Measurements from ENCODE around the gene MYO18B.

MYO18B gene

DNA sequence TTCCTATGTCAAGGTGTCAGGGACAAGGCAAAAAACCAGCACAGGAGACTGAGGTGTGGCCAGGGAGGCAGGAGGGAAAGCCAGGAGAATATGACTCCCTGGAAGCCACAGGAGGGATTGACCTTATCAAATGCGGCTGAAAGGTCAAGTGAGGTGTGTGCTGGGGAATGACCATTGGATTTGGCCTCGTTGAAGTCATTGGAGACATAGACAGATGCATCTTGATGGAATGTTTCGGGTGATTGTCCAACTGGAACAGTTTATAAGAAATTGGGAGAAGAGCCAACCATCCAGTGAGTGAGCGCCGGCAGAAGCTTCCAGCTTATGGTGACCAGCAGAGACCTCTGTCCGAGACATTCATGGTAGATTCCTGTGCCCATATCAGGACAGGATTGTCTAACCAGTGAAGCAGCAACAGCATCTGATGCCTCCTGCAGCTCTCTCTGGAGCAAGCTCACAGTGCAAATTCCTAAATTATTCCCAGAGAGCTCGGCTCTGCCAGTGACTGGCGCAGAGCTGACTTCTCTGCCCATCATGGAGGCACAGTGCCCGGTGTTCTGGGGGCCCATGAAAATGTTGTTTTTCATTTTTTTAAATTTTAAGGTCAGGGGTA, 95.4 kb downstream of the MYO18B start:
- Histone ChIP-seq H3K4me1 (ENCODE audit: control insufficient read depth, insufficient read depth, low read length) (no peaks in the 10 kb centered on the region), H3K36me3 (ENCODE audit: control insufficient read depth, insufficient read depth, low read length) (no peaks in the 10 kb centered on the region), H3K9me3 (ENCODE audit: control insufficient read depth, insufficient read depth, low read length) (no peaks in the 10 kb centered on the region), H3K9ac (ENCODE audit: low read depth, low read length) (no peak overlapping the region), H3K27me3 (ENCODE audit: control insufficient read depth, insufficient read depth, low read length) (no peaks in the 10 kb centered on the region), H3K4me3 (ENCODE audit: low read depth, low read length) (no peak overlapping the region)

DNA sequence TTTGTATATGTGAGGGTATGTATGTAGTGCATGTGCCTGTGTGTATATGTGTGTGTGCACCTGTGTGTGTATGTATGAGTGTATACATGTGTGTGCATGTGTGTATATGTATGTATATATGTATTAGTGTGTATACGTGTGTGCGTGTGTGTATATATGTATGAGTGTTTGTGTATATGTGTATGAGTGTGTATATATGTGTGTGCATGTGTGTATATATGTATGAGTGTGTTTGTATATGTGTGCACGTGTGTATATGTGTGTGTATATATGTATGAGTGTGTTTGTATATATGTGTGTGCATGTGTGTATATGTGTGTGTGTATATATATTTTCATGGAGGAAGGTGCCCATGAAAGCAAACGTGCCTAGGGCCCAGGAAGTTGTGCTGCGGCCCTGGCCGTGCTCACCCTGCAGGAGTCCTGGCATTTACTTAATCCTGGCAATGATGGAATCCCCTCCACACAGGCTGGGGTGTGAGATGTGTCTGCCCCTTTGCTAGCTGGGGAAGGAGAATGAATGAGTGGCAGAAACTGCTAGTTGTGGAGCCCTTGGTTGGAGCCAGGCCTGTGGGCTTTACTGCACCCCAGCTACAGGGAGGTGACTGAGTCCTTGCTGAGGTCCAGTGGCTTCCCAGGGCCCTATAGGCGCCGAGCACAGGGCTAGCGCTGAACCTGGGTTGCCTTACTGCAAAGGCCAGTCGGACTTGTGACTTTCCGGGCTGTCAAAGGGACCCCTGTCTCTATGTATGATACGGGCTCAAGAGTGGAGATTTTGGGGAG, 97.2 kb downstream of the MYO18B start:
- Histone ChIP-seq H3K27me3 (ENCODE audit: control insufficient read depth, insufficient read depth, low read length) (no peaks in the 10 kb centered on the region), H3K36me3 (ENCODE audit: control insufficient read depth, insufficient read depth, low read length) (no peaks in the 10 kb centered on the region), H3K9ac (ENCODE audit: low read depth, low read length) (no peak overlapping the region), H3K9me3 (ENCODE audit: control insufficient read depth, insufficient read depth, low read length) (no peaks in the 10 kb centered on the region), H3K4me1 (ENCODE audit: control insufficient read depth, insufficient read depth, low read length) (no peaks in the 10 kb centered on the region), H3K4me3 (ENCODE audit: low read depth, low read length) (no peak overlapping the region)

DNA sequence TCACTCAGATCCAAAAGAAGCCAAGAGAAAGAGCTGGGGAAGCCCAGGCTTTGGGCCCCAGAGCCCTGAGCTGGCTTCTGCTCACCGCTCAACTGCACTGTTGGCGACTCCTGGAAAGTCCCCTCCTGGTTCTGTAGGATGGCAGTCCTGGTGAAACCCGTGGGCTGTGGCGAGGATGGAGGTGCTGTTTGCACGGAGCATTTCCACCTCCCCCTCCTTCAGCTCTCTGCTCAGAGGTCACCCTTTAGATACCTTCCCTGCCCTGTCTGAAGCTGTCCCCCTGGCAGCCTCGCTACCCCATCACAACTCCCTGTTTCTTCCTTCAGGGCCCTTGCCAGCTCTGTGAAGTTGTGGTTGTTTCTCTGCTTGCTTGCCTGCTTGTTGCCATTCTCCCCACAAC, 97.8 kb downstream of the MYO18B start:
- H3K9me3 ChIP-seq (ENCODE audit: control insufficient read depth, insufficient read depth, low read length) = no peaks in the 10 kb centered on the region
- no peaks in the 10 kb centered on the region for H3K27me3 ChIP-seq (ENCODE audit: control insufficient read depth, insufficient read depth, low read length)
- no peaks in the 10 kb centered on the region for H3K36me3 ChIP-seq (ENCODE audit: control insufficient read depth, insufficient read depth, low read length)
- H3K4me3 ChIP-seq (ENCODE audit: low read depth, low read length) = no peak overlapping the region
- no peak overlapping the region for H3K9ac ChIP-seq (ENCODE audit: low read depth, low read length)
- H3K4me1 ChIP-seq (ENCODE audit: control insufficient read depth, insufficient read depth, low read length) = no peaks in the 10 kb centered on the region

DNA sequence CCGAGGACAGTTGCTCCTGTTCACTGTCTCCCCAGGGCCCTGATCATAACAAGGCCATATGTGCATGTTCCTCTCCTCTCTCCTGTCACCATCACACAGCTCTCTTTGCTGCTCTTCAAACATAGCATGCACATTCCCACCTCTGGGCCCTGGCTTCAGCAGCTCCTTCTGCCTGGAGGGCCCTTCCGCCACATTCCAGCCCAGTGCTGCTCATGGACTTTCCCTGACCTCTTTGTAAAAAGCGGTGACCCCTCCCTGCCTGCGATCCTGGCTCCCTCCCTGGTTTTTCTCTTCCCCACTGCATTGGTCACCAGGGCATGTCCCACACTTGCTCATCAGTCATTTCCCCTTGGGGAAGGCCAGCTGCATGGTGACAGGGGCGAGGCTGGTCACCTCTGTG, 98.2 kb downstream of the MYO18B start:
- Histone ChIP-seq H3K27me3 (ENCODE audit: control insufficient read depth, insufficient read depth, low read length) (no peaks in the 10 kb centered on the region), H3K9me3 (ENCODE audit: control insufficient read depth, insufficient read depth, low read length) (no peaks in the 10 kb centered on the region), H3K4me1 (ENCODE audit: control insufficient read depth, insufficient read depth, low read length) (no peaks in the 10 kb centered on the region), H3K36me3 (ENCODE audit: control insufficient read depth, insufficient read depth, low read length) (no peaks in the 10 kb centered on the region), H3K4me3 (ENCODE audit: low read depth, low read length) (no peak overlapping the region), H3K9ac (ENCODE audit: low read depth, low read length) (no peak overlapping the region)

DNA sequence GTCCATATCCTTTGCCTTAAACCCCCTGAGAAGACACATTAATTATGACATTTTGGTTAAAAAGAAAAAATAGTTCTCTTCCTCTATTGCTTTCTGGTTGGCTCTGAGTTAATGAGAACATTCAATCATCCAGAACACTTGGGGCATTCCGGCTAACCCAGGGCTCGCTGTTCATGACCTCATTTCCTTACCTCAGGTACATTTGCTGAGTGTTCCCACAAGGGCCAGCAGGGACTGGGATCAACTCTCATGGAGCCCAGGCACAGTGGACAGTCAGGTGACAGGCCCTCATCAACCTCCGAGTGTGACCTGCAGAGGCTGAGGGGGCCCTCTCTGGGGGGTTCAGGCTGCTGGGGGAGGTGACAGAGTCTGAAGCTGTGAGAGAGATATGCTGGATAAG, 98.9 kb downstream of the MYO18B start:
- Histone ChIP-seq H3K9me3 (ENCODE audit: control insufficient read depth, insufficient read depth, low read length) (no peaks in the 10 kb centered on the region), H3K27me3 (ENCODE audit: control insufficient read depth, insufficient read depth, low read length) (no peaks in the 10 kb centered on the region), H3K4me1 (ENCODE audit: control insufficient read depth, insufficient read depth, low read length) (no peaks in the 10 kb centered on the region), H3K9ac (ENCODE audit: low read depth, low read length) (no peak overlapping the region), H3K4me3 (ENCODE audit: low read depth, low read length) (no peak overlapping the region), H3K36me3 (ENCODE audit: control insufficient read depth, insufficient read depth, low read length) (no peaks in the 10 kb centered on the region)

DNA sequence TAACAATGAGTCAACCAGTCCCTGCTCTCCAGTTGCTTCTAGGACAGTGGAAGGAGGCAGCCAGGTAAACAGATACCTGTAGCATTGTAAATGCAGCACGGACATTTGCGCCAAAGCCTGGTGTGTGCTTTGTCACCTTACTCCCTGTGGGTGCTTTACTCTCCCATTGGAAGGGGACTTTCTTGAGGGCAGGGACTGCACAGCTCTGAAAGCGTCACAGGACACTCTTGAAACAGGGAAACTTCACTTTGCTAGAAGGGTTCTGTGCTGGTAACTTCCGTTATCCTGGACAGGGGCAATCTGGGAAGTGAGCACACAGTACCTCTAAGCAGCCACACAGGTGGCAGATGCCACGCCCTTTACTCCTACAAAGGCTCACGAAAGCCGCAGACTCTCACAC, 99.8 kb downstream of the MYO18B start:
- no peaks in the 10 kb centered on the region for H3K27me3 ChIP-seq (ENCODE audit: control insufficient read depth, insufficient read depth, low read length)
- no peak overlapping the region for H3K9ac ChIP-seq (ENCODE audit: low read depth, low read length)
- no peaks in the 10 kb centered on the region for H3K36me3 ChIP-seq (ENCODE audit: control insufficient read depth, insufficient read depth, low read length)
- no peaks in the 10 kb centered on the region for H3K4me1 ChIP-seq (ENCODE audit: control insufficient read depth, insufficient read depth, low read length)
- no peak overlapping the region for H3K4me3 ChIP-seq (ENCODE audit: low read depth, low read length)
- H3K9me3 ChIP-seq (ENCODE audit: control insufficient read depth, insufficient read depth, low read length) = no peaks in the 10 kb centered on the region

DNA sequence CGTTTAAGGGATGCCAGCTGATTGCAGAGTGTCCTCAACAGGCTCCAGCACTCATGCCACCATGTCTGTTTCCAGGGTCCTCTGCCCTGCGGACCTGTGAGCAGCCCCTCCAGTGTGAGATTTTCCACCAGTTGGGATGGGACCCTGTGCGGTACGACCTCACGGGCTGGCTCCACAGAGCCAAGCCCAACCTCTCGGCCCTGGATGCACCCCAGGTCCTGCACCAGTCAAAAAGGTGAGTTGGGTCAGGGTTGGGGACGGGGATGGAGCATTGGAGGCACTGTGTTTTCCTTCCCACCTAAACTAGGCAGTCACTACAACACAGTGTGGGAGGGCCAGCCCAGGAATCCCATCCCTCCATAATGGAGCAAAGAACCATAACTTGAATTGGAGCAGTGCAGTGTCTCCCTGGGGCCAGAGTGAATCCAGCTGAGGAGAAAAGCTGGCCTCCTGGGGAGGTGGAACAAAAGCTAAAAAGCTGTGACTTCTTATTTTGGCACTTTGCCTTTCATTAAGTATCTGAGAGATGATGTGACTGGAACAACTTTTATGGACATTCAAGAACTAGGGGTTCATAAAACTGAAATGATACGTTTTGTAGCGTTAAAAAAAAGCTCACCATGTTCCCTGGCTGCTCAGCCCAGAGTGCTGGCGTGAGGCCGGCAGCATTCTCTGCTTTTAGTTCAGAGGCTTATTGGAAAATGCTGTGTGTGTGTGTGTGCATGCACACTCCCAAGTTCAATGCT, 101.8 kb downstream of the MYO18B start:
- H3K36me3 ChIP-seq (ENCODE audit: control insufficient read depth, insufficient read depth, low read length) = no peaks in the 10 kb centered on the region
- no peak overlapping the region for H3K4me3 ChIP-seq (ENCODE audit: low read depth, low read length)
- H3K27me3 ChIP-seq (ENCODE audit: control insufficient read depth, insufficient read depth, low read length) = no peaks in the 10 kb centered on the region
- no peaks in the 10 kb centered on the region for H3K9me3 ChIP-seq (ENCODE audit: control insufficient read depth, insufficient read depth, low read length)
- H3K4me1 ChIP-seq (ENCODE audit: control insufficient read depth, insufficient read depth, low read length) = no peaks in the 10 kb centered on the region
- no peak overlapping the region for H3K9ac ChIP-seq (ENCODE audit: low read depth, low read length)

DNA sequence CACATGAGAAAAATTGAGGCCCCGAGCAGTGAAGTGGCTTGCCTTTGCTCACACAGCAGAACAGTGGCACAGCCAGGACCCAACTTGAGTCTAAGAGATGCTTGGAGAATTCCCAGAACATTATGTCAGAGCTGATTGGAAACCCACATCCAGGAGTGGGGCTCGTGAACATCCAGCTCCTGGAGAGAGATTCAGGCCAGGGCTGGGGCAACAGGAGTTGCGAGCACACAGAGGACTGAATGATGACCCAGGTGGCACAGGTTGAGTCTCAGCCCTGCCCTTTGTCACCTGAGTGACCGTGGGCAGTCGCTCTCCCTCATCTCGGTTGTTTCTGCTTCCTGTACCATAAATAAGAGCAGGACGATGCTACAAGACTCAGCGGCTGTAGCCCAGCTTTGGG, 102.6 kb downstream of the MYO18B start:
- Histone ChIP-seq H3K4me3 (ENCODE audit: low read depth, low read length) (no peak overlapping the region), H3K9me3 (ENCODE audit: control insufficient read depth, insufficient read depth, low read length) (no peaks in the 10 kb centered on the region), H3K27me3 (ENCODE audit: control insufficient read depth, insufficient read depth, low read length) (no peaks in the 10 kb centered on the region), H3K36me3 (ENCODE audit: control insufficient read depth, insufficient read depth, low read length) (no peaks in the 10 kb centered on the region), H3K9ac (ENCODE audit: low read depth, low read length) (no peak overlapping the region), H3K4me1 (ENCODE audit: control insufficient read depth, insufficient read depth, low read length) (no peaks in the 10 kb centered on the region)

DNA sequence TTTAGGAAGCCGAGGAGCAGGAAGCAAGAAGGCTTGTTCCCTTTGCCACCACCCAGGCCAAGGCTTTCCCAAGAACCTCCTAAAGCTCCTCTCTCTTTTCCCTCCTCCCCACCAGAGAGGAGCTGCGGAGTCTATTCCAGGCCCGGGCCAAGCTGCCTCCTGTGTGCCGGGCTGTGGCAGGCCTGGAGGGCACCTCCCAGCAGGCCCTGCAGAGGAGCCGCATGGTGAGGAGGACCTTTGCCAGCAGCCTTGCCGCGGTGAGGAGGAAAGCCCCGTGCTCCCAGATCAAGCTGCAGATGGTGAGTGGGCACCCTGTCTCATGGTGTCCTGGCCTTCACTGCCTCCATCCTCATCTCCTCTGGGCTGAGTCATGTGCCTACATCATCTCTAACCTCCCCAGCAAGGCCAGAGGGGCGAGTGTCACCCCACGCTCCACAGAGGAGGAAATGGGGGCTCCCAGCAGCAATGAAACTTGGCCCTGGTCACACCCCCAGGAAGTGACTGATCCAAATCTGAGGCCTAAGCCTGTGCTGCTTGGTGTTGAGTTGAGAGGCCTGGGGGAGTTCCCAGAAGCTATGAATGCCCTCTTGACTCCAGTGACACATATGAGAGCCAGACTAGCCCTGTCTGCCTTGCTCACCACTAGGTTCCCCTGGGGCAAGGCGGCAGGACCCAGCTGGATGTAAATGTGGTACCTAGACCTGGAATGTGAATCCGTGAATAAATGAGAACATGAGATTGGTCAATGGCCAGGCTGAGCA, 104.2 kb downstream of the MYO18B start:
- H3K27me3 ChIP-seq (ENCODE audit: control insufficient read depth, insufficient read depth, low read length) = no peaks in the 10 kb centered on the region
- no peaks in the 10 kb centered on the region for H3K4me1 ChIP-seq (ENCODE audit: control insufficient read depth, insufficient read depth, low read length)
- H3K9me3 ChIP-seq (ENCODE audit: control insufficient read depth, insufficient read depth, low read length) = no peaks in the 10 kb centered on the region
- no peak overlapping the region for H3K4me3 ChIP-seq (ENCODE audit: low read depth, low read length)
- no peaks in the 10 kb centered on the region for H3K36me3 ChIP-seq (ENCODE audit: control insufficient read depth, insufficient read depth, low read length)
- H3K9ac ChIP-seq (ENCODE audit: low read depth, low read length) = no peak overlapping the region

DNA sequence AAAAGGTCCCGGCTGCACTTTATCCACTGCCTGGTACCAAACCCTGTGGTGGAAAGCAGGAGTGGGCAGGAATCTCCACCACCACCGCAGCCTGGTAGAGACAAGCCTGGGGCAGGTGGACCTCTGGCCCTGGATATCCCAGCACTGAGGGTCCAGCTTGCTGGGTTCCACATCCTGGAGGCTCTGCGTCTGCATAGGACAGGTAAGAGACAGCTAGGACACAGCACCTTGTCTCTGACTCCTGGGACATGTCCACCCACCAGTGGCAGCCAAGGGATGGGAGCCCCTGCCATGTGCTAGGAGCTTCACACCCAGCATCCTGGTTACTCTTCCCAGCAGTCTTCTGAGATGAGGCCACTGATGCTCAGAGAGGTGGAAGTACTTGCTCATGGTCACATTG, 105.5 kb downstream of the MYO18B start:
- no peak overlapping the region for H3K9ac ChIP-seq (ENCODE audit: low read depth, low read length)
- no peaks in the 10 kb centered on the region for H3K9me3 ChIP-seq (ENCODE audit: control insufficient read depth, insufficient read depth, low read length)
- no peaks in the 10 kb centered on the region for H3K36me3 ChIP-seq (ENCODE audit: control insufficient read depth, insufficient read depth, low read length)
- no peak overlapping the region for H3K4me3 ChIP-seq (ENCODE audit: low read depth, low read length)
- H3K4me1 ChIP-seq (ENCODE audit: control insufficient read depth, insufficient read depth, low read length) = no peaks in the 10 kb centered on the region
- no peaks in the 10 kb centered on the region for H3K27me3 ChIP-seq (ENCODE audit: control insufficient read depth, insufficient read depth, low read length)

DNA sequence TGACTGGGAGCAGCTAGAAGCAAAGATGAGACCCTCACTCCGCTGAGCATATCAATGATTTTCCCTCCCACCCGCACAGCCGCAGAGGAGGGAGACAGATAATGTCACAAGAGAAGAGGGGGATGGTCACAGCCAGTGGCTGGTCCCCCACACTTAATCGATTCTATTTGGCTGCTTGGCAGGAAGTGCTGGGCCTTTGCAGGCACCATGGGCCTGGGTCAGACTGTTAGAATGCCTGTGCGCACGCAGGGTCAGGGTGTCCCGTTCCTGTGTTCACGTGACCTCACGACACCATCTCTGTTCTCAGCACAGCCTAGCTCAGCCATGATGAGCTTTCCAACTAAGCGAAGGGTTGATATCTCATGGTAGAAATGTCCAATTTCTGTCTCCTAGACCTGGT, 107.0 kb downstream of the MYO18B start:
- Histone ChIP-seq H3K4me1 (ENCODE audit: control insufficient read depth, insufficient read depth, low read length) (no peaks in the 10 kb centered on the region), H3K4me3 (ENCODE audit: low read depth, low read length) (no peak overlapping the region), H3K9me3 (ENCODE audit: control insufficient read depth, insufficient read depth, low read length) (no peaks in the 10 kb centered on the region), H3K27me3 (ENCODE audit: control insufficient read depth, insufficient read depth, low read length) (no peaks in the 10 kb centered on the region), H3K9ac (ENCODE audit: low read depth, low read length) (no peak overlapping the region), H3K36me3 (ENCODE audit: control insufficient read depth, insufficient read depth, low read length) (no peaks in the 10 kb centered on the region)

Measured in iPS-15b (cell line).